Activated naive CD4-positive, alpha-beta T cell treated with Interleukin-2 at 50 U/mL for 16 hours (primary cell): ENCODE measurements around the gene FOXK2.
A peak's percentile ranks its signal among the peaks of the same experiment; 100 is the strongest.
"Not testable (repeated sequence)": the region's sequence is repeated elsewhere in the genome, so short reads cannot be mapped to it uniquely, and the experiment has no call there.

ENCODE experiments used
- DNase-seq: peaks from one replicate; pipeline ENCODE4 v3.0.0-alpha.2; 2020

Gene FOXK2

GRCh38 chr17:82495844-82496528, 23.5 kb upstream of the FOXK2 start:
- DNase-seq, result no peak

GRCh38 chr17:82496529-82497434, 22.8 kb upstream of the FOXK2 start:
- peak; percentile 91 for DNase-seq

- DNase-seq, result peak; percentile 49
Observed at GRCh38 chr17:82497483-82498405, 21.8 kb upstream of the FOXK2 start.

GRCh38 chr17:82502207-82502606, 17.3 kb upstream of the FOXK2 start:
- no peak for DNase-seq

- DNase-seq, result no peak
Observed at GRCh38 chr17:82503094-82503727, 16.3 kb upstream of the FOXK2 start.

- DNase-seq, result no peak
Observed at GRCh38 chr17:82503728-82504308, 15.7 kb upstream of the FOXK2 start.

- no peak for DNase-seq
Observed at GRCh38 chr17:82505296-82505695, 14.2 kb upstream of the FOXK2 start.

- peak; percentile 48 for DNase-seq
Observed at GRCh38 chr17:82506402-82506801, 13.1 kb upstream of the FOXK2 start.

- no peak for DNase-seq
Observed at GRCh38 chr17:82507631-82508175, 11.8 kb upstream of the FOXK2 start.

GRCh38 chr17:82511642-82512041, 7.9 kb upstream of the FOXK2 start:
- DNase-seq, result not testable (repeated sequence)

GRCh38 chr17:82513864-82514263, 5.7 kb upstream of the FOXK2 start:
- DNase-seq, result not testable (repeated sequence)

- DNase-seq, result no peak
Observed at GRCh38 chr17:82517230-82517865, 2.2 kb upstream of the FOXK2 start.

GRCh38 chr17:82519971-82520903, 705 bp downstream of the FOXK2 start:
- peak; percentile 47 for DNase-seq

- DNase-seq, result no peak
Observed at GRCh38 chr17:82524540-82524939, 5.0 kb downstream of the FOXK2 start.

GRCh38 chr17:82525712-82526111, 6.2 kb downstream of the FOXK2 start:
- DNase-seq, result no peak

- DNase-seq, result no peak
Observed at GRCh38 chr17:82527898-82528297, 8.4 kb downstream of the FOXK2 start.

- DNase-seq, result no peak
Observed at GRCh38 chr17:82528484-82529265, 9.1 kb downstream of the FOXK2 start.

GRCh38 chr17:82529914-82530300, 10.4 kb downstream of the FOXK2 start:
- no peak for DNase-seq

- DNase-seq, result no peak
Observed at GRCh38 chr17:82531431-82531881, 11.9 kb downstream of the FOXK2 start.
